GM23248 (cell line): ENCODE results near the gene ZCCHC10. TPM values are rescaled to one million over a fixed set of nuclear protein-coding genes. Genes with fewer than 3 reads are reported as not detected.
A peak's percentile ranks its signal among the peaks of the same experiment; 100 is the strongest.
"Not testable (repeated sequence)": the region's sequence is repeated elsewhere in the genome, so short reads cannot be mapped to it uniquely, and the experiment has no call there.

ENCODE experiments used
- DNase-seq: peaks from one replicate; pipeline ENCODE4 v3.0.0-alpha.2; 2015
- H2AFZ ChIP-seq: fragments of 200-600 bp; sonication (generic); 2 replicates; pipeline ENCODE4 v1.6.1; 2016; ENCODE audit warnings: antibody characterized with exemption
- H3F3A ChIP-seq: fragments of 200-600 bp; sonication (generic); 2 replicates; pipeline ENCODE4 v1.6.1; 2016; ENCODE audit warnings: mild to moderate bottlenecking, antibody characterized with exemption, mixed run types; ENCODE audit not compliant: insufficient read depth
- H3K27ac ChIP-seq: fragments of 200-600 bp; sonication (generic); 2 replicates; pipeline ENCODE4 v1.5.1; 2016; ENCODE audit warnings: mild to moderate bottlenecking
- H3K27me3 ChIP-seq: fragments of 200-600 bp; sonication (generic); replicated peaks from 2 replicates; pipeline ENCODE4 v1.6.1; 2016; ENCODE audit warnings: mild to moderate bottlenecking; ENCODE audit not compliant: insufficient read depth
- H3K36me3 ChIP-seq: fragments of 200-600 bp; sonication (generic); 2 replicates; pipeline ENCODE4 v1.6.1; 2016; ENCODE audit warnings: low read depth, mild to moderate bottlenecking
- H3K4me1 ChIP-seq: fragments of 200-600 bp; sonication (generic); 2 replicates; pipeline ENCODE4 v1.6.1; 2016; ENCODE audit warnings: mild to moderate bottlenecking; ENCODE audit not compliant: insufficient read depth
- H3K4me2 ChIP-seq: fragments of 200-600 bp; sonication (generic); one replicate; pipeline ENCODE4 v1.6.1; 2016; ENCODE audit warnings: mild to moderate bottlenecking; ENCODE audit not compliant: unreplicated experiment
- H3K4me3 ChIP-seq: fragments of 200-600 bp; sonication (generic); 2 replicates; pipeline ENCODE4 v1.5.1; 2016; ENCODE audit warnings: mild to moderate bottlenecking
- H3K79me2 ChIP-seq: fragments of 200-600 bp; sonication (generic); 2 replicates; pipeline ENCODE4 v1.6.1; 2016; ENCODE audit warnings: mild to moderate bottlenecking; ENCODE audit not compliant: insufficient read depth
- H3K9ac ChIP-seq: fragments of 200-600 bp; sonication (generic); 2 replicates; pipeline ENCODE4 v1.6.1; 2016; ENCODE audit warnings: mild to moderate bottlenecking
- H3K9me2 ChIP-seq: fragments of 200-600 bp; sonication (generic); 2 replicates; pipeline ENCODE4 v1.6.1; 2016; ENCODE audit warnings: mixed run types, mild to moderate bottlenecking, moderate library complexity; ENCODE audit not compliant: insufficient read depth
- H3K9me3 ChIP-seq: fragments of 200-600 bp; sonication (generic); one replicate; pipeline ENCODE4 v1.6.1; 2017; ENCODE audit warnings: low read depth
- H4K20me1 ChIP-seq: fragments of 200-600 bp; sonication (generic); 2 replicates; pipeline ENCODE4 v1.6.0; 2016; ENCODE audit not compliant: insufficient read depth
- EZH2 ChIP-seq: fragments of 200-600 bp; sonication (generic); IDR thresholded peaks from 2 replicates; pipeline ENCODE4 v1.6.1; 2018; ENCODE audit warnings: antibody characterized with exemption, mild to moderate bottlenecking; ENCODE audit not compliant: insufficient read depth, poor library complexity, severe bottlenecking
- EZH2phosphoT487 ChIP-seq: fragments of 200-600 bp; sonication (generic); IDR thresholded peaks from 2 replicates; pipeline ENCODE4 v1.6.1; 2018; ENCODE audit warnings: antibody characterized with exemption, moderate library complexity, mild to moderate bottlenecking, low read depth; ENCODE audit not compliant: insufficient read depth
- WGBS, 2 experiments: methylation state at CpG; one replicate each; pipeline ENCODE4 v1.1.6; 2015 to 2017; ENCODE audit warnings: low lambda C conversion rate in 2 of 2, low coverage in 1 of 2; ENCODE audit errors: missing lambda C conversion rate in 2 of 2; 5-methylcytosine and 5-hydroxymethylcytosine counted together
- in situ Hi-C: fragments of 300-500 bp; cut with MboI; formaldehyde crosslinking; loops from 2 replicates; pipeline ENCODE4 v1.15.0; 2020
- polyA plus RNA-seq: library from polyadenylated mRNA; unstranded; fragments of >200 nt; fragmentation: Nextera tagmentation; extraction: Ambion mirVana; gene quantifications from 2 replicates; pipeline ENCODE4 v1.2.1, GENCODE V29; 2016
- total RNA-seq: library from RNA; depleted of rRNA; stranded (reverse); fragments of >200 nt; shearing (Covaris generic); gene quantifications from 2 replicates; pipeline ENCODE4 v1.2.3, GENCODE V29; 2014

The ZCCHC10 gene
- total and polyA plus RNA-seq, 2 experiments from 2014 or later, result 9.5 to 22.6 TPM

GRCh38 chr5:133017964-133018363 lies 8.4 kb downstream of the ZCCHC10 start:
- no peak overlapping the region for H3K27ac ChIP-seq
- no peak overlapping the region for H3K4me3 ChIP-seq
- WGBS, 2 experiments, result 88 to 89% methylated on average over 4 of the region's 4 CpGs
- no peak for DNase-seq
- in situ Hi-C loops, result no loop called here
- no peaks in the 10 kb centered on the region for H3K4me1 ChIP-seq
- H3K27me3 ChIP-seq, result no peaks in the 10 kb centered on the region
- no peaks in the 10 kb centered on the region for H3F3A ChIP-seq
- H3K9me3 ChIP-seq, result no peaks in the 10 kb centered on the region
- H4K20me1 ChIP-seq, result no peaks in the 10 kb centered on the region
- H3K4me2 ChIP-seq, result no peak overlapping the region
- peaks cover 96% of the 10 kb centered on the region for H3K79me2 ChIP-seq
- no peaks in the 10 kb centered on the region for H3K9me2 ChIP-seq
- H3K9ac ChIP-seq, result no peak overlapping the region
- H3K36me3 ChIP-seq, result peaks cover 18% of the 10 kb centered on the region; the same call in 1 of the 2 replicates
- TF ChIP-seq EZH2 (no peak), EZH2phosphoT487 (no peak)
- H2AFZ ChIP-seq, result no peak overlapping the region

- Histone ChIP-seq H3K4me1 (no peaks in the 10 kb centered on the region), H3K9me3 (no peaks in the 10 kb centered on the region), H3K4me2 (no peak overlapping the region), H4K20me1 (no peaks in the 10 kb centered on the region), H3K27ac (no peak overlapping the region), H3K27me3 (no peaks in the 10 kb centered on the region), H2AFZ (no peak overlapping the region), H3K9ac (no peak overlapping the region), H3K9me2 (no peaks in the 10 kb centered on the region), H3K79me2 (peaks cover 87% of the 10 kb centered on the region), H3K4me3 (no peak overlapping the region), H3F3A (no peaks in the 10 kb centered on the region), H3K36me3 (peaks cover 18% of the 10 kb centered on the region; the same call in 1 of the 2 replicates)
- in situ Hi-C loops, result no loop called here
- 39 to 40% methylated on average over 1 of the region's 1 CpG for WGBS, 2 experiments
- DNase-seq, result peak; percentile 37
- TF ChIP-seq EZH2phosphoT487, result no peak
- no peak for TF ChIP-seq EZH2
These were observed 10.9 kb downstream of the ZCCHC10 start for GRCh38 chr5:133015466-133015865.

- H3F3A ChIP-seq, H3K4me3 ChIP-seq, DNase-seq, in situ Hi-C loops, H3K27ac ChIP-seq, H4K20me1 ChIP-seq, H2AFZ ChIP-seq, H3K9me3 ChIP-seq, H3K4me2 ChIP-seq, H3K27me3 ChIP-seq, H3K9me2 ChIP-seq, H3K9ac ChIP-seq, H3K4me1 ChIP-seq: not testable (repeated sequence)
- 81 to 92% methylated on average over 2 to 6 of the region's 6 CpGs for WGBS, 2 experiments
- Histone ChIP-seq H3K36me3 (peaks cover 11% of the 10 kb centered on the region; the same call in 1 of the 2 replicates), H3K79me2 (peaks cover 50% of the 10 kb centered on the region)
These were observed 17.9 kb downstream of the ZCCHC10 start for GRCh38 chr5:133008455-133008854.

GRCh38 chr5:133006653-133007052 lies 19.7 kb downstream of the ZCCHC10 start:
- Histone ChIP-seq H3K9me2 (no peaks in the 10 kb centered on the region), H2AFZ (no peak overlapping the region), H3K36me3 (peaks cover 11% of the 10 kb centered on the region; the same call in 1 of the 2 replicates), H3K9me3 (no peaks in the 10 kb centered on the region), H4K20me1 (no peaks in the 10 kb centered on the region), H3K4me1 (no peaks in the 10 kb centered on the region), H3K9ac (no peak overlapping the region), H3F3A (no peaks in the 10 kb centered on the region), H3K27ac (no peak overlapping the region), H3K27me3 (no peaks in the 10 kb centered on the region), H3K4me2 (no peak overlapping the region), H3K4me3 (no peak overlapping the region), H3K79me2 (peaks cover 36% of the 10 kb centered on the region)
- WGBS, 2 experiments, result 83 to 88% methylated on average over 1 of the region's 1 CpG
- no peak for DNase-seq
- in situ Hi-C loops, result no loop called here
- TF ChIP-seq EZH2phosphoT487 (no peak), EZH2 (no peak)

- no peaks in the 10 kb centered on the region for H3K9me3 ChIP-seq
- no peaks in the 10 kb centered on the region for H4K20me1 ChIP-seq
- no peak overlapping the region for H3K4me3 ChIP-seq
- H3K27me3 ChIP-seq, result no peaks in the 10 kb centered on the region
- H3K36me3 ChIP-seq, result peaks cover 3% of the 10 kb centered on the region; the same call in 1 of the 2 replicates
- H2AFZ ChIP-seq, result no peak overlapping the region
- no peak for TF ChIP-seq EZH2phosphoT487
- no peak for TF ChIP-seq EZH2
- in situ Hi-C loops, result no loop called here
- H3K9ac ChIP-seq, result no peak overlapping the region
- 78 to 81% methylated on average over 2 of the region's 2 CpGs for WGBS, 2 experiments
- H3F3A ChIP-seq, result no peaks in the 10 kb centered on the region
- no peak overlapping the region for H3K4me2 ChIP-seq
- DNase-seq, result no peak
- no peak overlapping the region for H3K27ac ChIP-seq
- H3K79me2 ChIP-seq, result 0 out of 2 replicates have a peak, but pooled peaks cover 3% of the 10 kb centered on the region
- no peaks in the 10 kb centered on the region for H3K4me1 ChIP-seq
- H3K9me2 ChIP-seq, result no peaks in the 10 kb centered on the region
These were observed 27.1 kb downstream of the ZCCHC10 start for GRCh38 chr5:132999246-132999645.
